GM19193 (cell line): ENCODE data around the gene GDE1.

ENCODE experiments used
- POLR2A ChIP-seq: IDR thresholded peaks from 4 replicates; pipeline ENCODE4 v1.6.1; 2011; ENCODE audit not compliant: insufficient read depth, insufficient read length; ENCODE audit errors: extremely low read depth

Gene GDE1

DNA sequence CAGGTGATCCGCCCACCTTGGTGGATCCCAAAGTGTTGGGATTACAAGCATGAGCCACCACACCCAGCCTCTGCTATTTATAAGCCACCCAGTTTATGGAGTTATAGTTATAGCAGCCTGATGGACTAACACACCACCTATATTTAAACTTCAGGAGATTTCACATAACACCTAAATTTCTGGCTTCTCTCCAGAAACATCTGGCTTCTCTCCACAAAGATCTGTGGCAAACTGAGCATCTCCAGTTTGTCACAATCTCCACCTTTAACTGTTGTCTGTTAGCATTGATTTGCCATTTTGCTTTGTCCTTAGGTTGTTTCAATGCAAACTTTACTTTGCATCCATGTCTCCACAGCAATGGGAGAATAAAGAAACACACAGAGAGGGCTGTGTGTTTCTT lies 39.6 kb downstream of the GDE1 start:
- TF ChIP-seq POLR2A, result no peak

DNA sequence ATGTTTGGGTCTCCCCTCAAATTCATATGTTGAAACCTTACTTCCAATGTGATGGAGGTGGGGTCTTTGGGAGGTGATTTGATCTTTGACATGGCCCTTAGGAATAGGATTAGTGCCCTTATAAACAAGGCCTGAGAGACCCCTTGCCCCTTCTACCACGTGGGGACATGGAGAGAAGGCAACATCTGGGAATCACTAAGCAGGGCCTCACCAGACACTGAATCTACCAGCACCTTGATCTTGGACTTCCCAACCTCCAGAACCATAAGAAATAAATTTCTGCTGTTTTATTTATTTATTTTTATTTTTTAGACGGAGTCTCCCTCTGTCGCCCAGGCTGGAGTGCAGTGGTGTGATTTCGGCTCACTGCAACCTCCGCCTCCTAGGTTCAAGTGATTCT lies 40.1 kb downstream of the GDE1 start:
- TF ChIP-seq POLR2A, result no peak

DNA sequence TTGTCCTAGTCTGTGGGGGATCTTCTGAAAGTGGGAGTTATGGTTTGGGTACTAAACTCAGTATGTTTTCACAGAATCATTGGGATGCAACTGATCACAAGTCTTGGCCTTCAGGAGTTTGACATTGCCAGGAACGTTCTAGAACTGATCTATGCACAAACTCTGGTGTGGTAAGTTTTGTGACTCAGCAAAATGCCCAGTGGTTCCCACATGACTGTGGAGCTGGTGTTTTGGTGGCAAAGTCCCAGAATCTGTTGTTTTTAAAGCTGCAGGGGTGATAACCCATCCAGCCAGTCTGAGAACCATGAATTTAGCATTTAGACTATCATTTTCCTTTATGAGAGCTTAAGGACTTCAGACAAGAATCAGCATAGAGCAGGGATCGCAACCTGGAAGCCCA lies 40.6 kb downstream of the GDE1 start:
- TF ChIP-seq POLR2A, result no peak

DNA sequence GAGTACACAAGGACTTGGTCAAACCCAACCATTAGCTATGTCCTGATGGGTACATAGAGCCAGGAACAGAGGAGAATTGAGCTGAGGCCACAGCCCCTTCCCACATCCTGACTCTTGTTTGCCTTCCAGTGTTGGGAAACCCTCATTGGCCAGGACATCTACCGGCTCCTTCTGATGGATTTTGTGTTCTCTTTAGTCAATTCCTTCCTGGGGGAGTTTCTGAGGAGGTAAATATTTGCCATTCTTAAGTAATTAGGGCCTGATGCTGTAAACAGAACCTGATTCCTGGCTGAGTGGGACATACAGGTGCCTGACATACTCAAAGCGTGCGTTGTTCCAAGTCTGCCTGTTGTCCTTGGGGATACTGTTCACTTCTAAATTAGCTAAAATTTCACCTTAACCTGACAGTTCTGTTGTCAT lies 42.6 kb downstream of the GDE1 start:
- TF ChIP-seq POLR2A, result no peak

DNA sequence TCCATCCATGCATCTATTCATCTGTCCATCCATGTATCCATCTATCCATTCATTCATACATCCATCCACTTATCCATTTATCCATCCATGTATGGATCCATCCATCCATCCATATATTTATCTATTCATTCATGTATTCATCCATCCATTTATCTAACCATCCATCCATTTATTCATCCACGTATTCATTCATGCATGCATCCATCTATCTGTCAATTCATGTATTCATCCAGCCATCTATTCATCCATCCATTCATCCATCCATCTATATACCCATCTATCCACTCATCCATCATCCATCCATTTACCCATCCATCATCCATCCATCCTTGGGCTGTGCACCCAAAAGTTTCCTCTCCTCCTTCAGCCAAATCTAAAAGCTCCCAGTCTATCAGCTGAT lies 43.4 kb downstream of the GDE1 start:
- TF ChIP-seq POLR2A, result no peak

DNA sequence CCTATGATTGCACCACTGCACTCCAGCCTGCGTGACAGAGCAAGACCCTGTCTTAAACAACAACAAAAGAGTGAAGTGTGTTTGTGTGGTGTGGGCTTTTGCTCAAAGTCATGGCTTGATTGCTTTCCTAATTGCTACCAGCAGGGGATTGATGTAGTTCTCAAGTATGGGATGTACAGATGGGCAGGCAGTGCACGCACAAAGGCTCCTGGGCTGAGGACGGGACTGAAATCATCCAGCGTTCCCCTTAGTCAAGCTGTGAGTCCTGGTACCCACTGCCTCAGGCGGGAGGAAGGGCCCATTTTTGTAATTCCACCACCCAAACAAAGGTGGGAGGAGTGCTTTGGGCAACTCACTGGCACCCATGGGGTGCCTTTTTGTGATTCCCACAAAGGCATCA lies 47.3 kb downstream of the GDE1 start:
- TF ChIP-seq POLR2A, result no peak

DNA sequence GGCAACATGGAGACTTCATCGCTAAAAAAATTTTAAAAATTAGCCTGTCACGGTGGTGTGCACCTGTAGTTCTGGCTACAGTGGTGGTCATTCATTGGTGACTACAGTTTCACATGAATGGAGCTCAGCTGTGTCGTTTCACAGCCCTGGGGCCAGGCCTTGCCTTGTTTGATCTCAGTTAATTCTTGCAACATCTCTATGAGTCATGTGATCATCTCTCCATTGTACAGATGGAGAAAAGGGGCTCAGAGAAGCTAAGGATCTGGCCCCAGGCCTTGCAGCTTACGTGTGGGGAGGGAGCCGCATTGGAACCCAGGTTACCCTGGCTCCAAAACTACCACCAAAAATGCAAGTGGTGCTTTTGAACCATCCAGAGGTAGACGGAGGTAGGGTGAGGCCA lies 49.4 kb downstream of the GDE1 start:
- no peak for TF ChIP-seq POLR2A

DNA sequence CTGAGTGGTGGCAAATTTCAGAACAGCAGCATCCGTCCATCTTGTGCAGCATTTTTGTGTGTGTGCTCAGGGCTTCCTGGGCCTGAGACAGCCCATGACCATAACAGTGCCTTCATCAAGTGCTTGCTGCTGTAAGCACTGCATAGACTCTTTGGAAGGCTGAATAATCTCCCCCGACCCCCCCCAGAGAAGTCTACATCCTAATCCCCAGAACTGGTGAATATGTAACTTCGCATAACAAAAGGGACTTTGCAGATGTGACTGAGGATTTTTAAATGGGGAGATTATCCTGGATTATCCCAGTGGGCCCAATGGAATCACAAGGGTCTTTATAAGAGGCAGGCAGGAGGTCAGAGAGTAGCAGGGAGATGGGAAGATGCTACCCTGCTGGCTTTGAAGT lies 53.6 kb downstream of the GDE1 start:
- TF ChIP-seq POLR2A, result no peak

DNA sequence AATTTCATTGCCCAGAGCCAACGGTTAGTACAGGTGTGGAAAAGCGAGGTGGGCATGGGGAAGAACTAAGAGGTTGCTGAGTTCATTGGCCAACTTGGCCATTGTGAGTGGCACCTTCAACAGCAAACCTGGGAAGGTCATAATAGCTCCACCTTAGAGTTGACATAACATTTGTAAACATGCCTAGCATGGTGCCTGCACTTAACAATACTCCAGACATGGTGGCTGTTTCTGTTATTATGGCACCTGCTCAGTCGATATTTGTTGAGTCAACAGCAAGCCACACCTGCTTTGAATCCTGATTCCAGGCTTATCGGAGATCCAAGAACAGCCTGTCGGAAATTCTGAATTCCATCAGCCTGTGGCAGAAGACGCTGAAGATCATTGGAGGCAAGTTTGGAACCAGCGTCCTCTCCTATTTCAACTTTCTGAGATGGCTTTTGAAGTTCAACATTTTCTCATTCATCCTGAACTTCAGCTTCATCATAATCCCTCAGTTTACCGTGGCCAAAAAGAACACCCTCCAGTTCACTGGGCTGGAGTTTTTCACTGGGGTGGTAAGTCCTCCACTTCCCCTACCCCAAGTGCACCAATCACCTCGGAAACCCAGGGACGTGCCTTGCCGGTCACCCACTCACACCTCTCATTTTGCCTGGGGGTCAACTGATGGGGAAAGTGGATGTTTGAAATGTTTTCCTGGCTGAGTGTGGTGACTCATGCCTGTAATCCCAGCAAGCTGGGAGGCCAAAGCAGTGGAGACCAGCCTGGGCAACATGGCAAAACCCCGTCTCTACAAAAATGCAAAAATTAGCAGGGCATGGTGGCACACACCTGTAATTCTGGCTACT lies 58.2 kb downstream of the GDE1 start:
- TF ChIP-seq POLR2A, result no peak

DNA sequence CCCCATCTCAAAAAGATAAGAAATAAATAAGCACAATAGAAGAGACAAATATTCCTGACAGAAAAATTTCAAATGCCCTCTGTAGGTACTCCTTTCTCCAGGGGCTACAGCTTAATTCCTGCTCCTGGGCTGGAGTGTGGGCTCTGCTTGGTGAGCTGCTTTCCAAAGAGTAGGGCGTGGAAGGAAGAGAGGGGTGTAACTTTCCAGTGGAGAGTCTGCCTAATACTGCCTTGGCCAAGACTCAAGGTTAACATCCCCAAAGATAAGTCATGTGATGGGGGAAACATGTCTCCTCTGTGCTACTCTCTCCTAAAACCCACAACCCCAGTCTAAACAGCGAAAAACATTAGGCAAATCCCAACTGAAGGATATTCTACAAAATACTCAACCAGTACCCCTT lies 61.5 kb downstream of the GDE1 start:
- TF ChIP-seq POLR2A, result no peak

DNA sequence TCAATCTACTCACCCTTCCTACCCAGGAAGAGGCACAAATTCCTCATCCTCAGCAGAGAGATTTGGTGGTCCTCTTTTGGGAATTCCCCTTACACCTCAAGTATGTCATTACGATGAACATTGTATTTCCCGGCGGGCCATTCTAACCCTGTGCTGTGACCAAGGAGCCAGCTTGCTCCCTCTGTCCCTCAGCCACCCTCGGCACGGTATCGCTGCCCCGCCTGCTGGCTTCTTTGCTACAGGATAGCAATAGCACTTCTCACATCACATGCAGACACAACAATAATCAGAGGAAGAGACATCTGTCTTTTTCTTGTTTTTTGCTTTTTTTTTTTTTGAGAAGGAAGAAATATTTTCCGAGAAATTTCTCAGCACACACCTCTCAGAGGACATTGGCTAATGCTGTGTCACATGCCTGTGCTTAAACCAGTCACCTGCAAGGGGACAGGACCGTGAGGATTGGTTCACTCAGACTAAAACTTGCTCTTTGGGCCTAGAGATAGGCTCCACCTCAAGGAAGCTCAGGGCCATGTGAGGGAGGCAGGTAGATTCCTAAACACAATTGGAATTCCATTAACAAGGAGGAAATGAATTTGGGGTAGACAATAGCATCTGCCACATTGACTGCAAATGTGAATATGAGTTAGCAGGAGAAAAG lies 63.0 kb downstream of the GDE1 start:
- TF ChIP-seq POLR2A, result no peak
